ENCODE results near the gene PRRX2.

- TF ChIP-seq, protein P1, sequence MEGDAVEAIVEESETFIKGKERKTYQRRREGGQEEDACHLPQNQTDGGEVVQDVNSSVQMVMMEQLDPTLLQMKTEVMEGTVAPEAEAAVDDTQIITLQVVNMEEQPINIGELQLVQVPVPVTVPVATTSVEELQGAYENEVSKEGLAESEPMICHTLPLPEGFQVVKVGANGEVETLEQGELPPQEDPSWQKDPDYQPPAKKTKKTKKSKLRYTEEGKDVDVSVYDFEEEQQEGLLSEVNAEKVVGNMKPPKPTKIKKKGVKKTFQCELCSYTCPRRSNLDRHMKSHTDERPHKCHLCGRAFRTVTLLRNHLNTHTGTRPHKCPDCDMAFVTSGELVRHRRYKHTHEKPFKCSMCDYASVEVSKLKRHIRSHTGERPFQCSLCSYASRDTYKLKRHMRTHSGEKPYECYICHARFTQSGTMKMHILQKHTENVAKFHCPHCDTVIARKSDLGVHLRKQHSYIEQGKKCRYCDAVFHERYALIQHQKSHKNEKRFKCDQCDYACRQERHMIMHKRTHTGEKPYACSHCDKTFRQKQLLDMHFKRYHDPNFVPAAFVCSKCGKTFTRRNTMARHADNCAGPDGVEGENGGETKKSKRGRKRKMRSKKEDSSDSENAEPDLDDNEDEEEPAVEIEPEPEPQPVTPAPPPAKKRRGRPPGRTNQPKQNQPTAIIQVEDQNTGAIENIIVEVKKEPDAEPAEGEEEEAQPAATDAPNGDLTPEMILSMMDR (IDR thresholded peaks at IDR 0.05): no peak
- TF ChIP-seq POLR2A (IDR thresholded peaks at IDR 0.05): no peak
- TF ChIP-seq EP300 (IDR thresholded peaks at IDR 0.05): no peak
Observed at GRCh38 chr9:129693741-129694140, 28.3 kb downstream of the PRRX2 start.

All from upper lobe of left lung (tissue), 4 donors.